Bronchial epithelial cell (primary cell): Measurements from ENCODE around the gene PTPRD. TPM values are rescaled to one million over a fixed set of nuclear protein-coding genes. Genes with fewer than 3 reads are reported as not detected.

ENCODE experiments used
- DNase-seq: peaks from one replicate; pipeline ENCODE4 v3.0.0-alpha.2; 2010; ENCODE audit warnings: low read depth
- FAIRE-seq: peaks from 2 replicates; lab custom pipeline; 2011; peaks lifted over from hg19 to GRCh38; lab: Jason Lieb, UNC
- H3K27me3 ChIP-seq: 2 replicates; pipeline ENCODE4 v1.5.1; 2011; ENCODE audit warnings: low read length; ENCODE audit not compliant: control insufficient read depth, insufficient read depth
- H3K36me3 ChIP-seq: 2 replicates; pipeline ENCODE4 v1.5.1; 2011; ENCODE audit warnings: low read length; ENCODE audit not compliant: control insufficient read depth, insufficient read depth
- H3K4me3 ChIP-seq: 2 replicates; pipeline ENCODE4 v1.5.1; 2011; ENCODE audit warnings: mild to moderate bottlenecking, low read depth, low read length, control low read depth
- CTCF ChIP-seq: IDR thresholded peaks from 2 replicates; pipeline ENCODE4 v1.5.1; 2011; ENCODE audit warnings: mild to moderate bottlenecking, moderate library complexity, low read length, control low read depth, inconsistent platforms; ENCODE audit not compliant: insufficient read depth, severe bottlenecking
- total RNA-seq: library from RNA; depleted of rRNA; stranded (reverse); fragments of >200 nt; gene quantifications from 2 replicates; pipeline ENCODE4 v1.2.1, GENCODE V29; 2014

Gene PTPRD
- total RNA-seq, 1 donor from 2014 or later = 2.9 TPM

DNA sequence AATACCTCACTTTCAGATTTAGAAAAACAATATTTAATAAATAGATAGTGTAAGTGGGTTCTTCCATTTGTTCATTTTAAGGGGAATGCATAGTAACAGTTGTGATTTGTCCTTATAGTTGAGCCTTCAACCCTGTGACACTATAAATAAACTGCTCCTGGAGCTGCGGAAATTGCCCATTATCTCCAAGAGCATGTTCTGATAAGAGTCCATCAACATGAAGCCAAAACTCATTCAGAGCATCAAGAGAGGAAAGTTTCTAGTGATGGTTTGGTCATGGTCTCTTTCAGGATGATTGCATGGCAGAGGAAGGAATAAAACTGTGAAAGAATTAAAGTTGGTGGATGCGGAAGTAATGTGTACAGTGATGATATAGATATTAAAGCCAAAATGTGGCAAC is 2041.2 kb downstream of the PTPRD start:
- FAIRE-seq = no peak
- no peaks in the 10 kb centered on the region for H3K36me3 ChIP-seq
- no peak for TF ChIP-seq CTCF

DNA sequence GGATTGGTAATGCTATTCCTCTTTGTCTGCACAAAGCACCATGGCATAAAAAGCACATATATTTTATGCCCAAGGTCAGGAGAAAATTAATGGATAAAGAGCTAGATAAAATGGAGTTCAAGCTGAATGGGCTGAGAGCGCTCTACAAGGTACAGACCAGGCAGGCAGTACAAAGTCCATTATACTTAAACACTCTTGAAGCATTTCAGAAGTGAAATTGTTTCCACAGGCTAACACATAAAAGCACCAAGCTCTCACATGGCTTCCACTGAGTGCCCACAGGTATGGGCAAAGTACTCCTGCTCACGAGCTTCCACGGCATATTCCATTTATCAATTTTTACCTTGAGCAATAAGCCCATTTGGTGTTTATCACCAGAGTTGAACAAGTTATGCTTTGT is 2042.0 kb downstream of the PTPRD start:
- no peak for TF ChIP-seq CTCF
- no peak for FAIRE-seq
- Histone ChIP-seq H3K36me3 (no peaks in the 10 kb centered on the region), H3K4me3 (no peak overlapping the region), H3K27me3 (no peaks in the 10 kb centered on the region)
- DNase-seq = no peak

More for the DNA sequence above, 2041.2 kb downstream of the PTPRD start:
- H3K27me3 ChIP-seq = no peaks in the 10 kb centered on the region
- DNase-seq = no peak
- no peak overlapping the region for H3K4me3 ChIP-seq

DNA sequence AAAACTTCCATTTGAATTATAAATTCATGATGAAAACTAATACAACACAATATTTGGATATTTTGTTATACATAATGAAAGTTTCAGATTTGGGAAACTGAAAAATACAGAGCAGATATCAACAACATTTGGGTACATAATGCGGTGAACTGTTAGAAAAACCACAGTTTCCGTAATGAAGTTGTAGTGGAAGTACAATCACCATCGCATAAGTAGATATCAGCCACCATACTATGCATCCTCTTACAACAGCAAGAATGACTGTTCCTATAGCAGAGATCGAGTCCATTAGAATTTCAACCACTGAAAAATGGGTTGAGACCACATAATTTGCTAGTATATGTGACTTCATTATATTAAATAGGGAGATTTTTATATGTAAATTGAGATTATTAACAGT is 2043.0 kb downstream of the PTPRD start:
- no peaks in the 10 kb centered on the region for H3K27me3 ChIP-seq
- no peak for DNase-seq
- no peaks in the 10 kb centered on the region for H3K36me3 ChIP-seq
- FAIRE-seq = no peak
- TF ChIP-seq CTCF = no peak
- H3K4me3 ChIP-seq = no peak overlapping the region

- no peak for FAIRE-seq
- no peak for TF ChIP-seq CTCF
- H3K36me3 ChIP-seq = no peaks in the 10 kb centered on the region
- no peak overlapping the region for H3K4me3 ChIP-seq
- no peaks in the 10 kb centered on the region for H3K27me3 ChIP-seq
- DNase-seq = no peak
Observed at GRCh38 chr9:8567963-8568579, 2044.7 kb downstream of the PTPRD start.

DNA sequence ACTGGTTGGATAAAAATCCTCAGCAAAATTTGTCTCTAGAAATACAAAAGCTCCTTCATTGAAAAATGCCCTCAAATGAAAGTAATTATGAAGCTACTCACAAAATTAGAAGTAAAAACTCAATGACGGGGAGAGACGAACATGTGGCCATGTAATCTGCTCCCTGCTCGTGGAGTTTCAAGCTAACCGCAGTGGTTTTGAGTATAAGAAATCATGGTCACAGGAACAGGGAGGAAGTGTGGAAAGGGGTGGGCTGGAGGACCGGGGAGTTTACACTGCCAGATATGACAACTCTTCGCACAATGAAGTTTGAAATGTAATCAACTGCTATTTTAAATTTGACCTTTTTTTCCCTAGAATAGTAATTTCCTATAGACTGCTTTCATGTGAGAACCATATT is 2047.8 kb downstream of the PTPRD start:
- FAIRE-seq = no peak
- DNase-seq = no peak

More for the DNA sequence above, 2047.8 kb downstream of the PTPRD start:
- H3K27me3 ChIP-seq = no peaks in the 10 kb centered on the region
- no peak overlapping the region for H3K4me3 ChIP-seq
- H3K36me3 ChIP-seq = no peaks in the 10 kb centered on the region
- no peak for TF ChIP-seq CTCF
